ENCODE data around the gene ESM1. TPM values are rescaled to one million over a fixed set of nuclear protein-coding genes. Genes with fewer than 3 reads are reported as not detected.

The ESM1 gene
- total and polyA plus RNA-seq, 3 experiments from 2014 or later, result 0.20 to 1.7 (median 0.37) TPM

DNA sequence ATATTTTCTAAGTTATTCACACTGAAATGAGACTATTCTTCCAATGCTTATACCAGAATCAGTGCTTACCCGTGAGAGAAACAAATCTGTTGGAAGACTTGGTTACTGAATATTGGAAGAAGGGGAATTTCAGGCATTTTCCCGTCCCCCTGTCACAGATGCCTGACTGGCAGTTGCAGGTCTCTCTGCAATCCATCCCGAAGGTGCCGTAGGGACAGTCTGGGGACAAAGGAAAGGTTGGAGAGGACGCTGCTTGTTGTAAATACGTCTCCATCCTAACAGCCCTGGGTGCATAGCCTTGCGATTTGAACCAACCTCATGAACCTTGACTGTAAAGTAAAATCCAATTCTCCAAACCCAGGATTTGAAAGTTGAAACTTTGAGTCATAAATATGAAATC, 3.5 kb downstream of the ESM1 start:
- Mint-ChIP-seq H3K36me3 (peaks cover 0 to 4% (median 0%) of the 10 kb centered on the region in 3 donors), H3K4me1 (peaks cover 32 to 59% (median 43%) of the 10 kb centered on the region in 3 donors), H3K27ac (no peak overlapping the region), H3K27me3 (no peaks in the 10 kb centered on the region), H3K4me3 (no peak overlapping the region), H3K9me3 (no peaks in the 10 kb centered on the region)
- no peaks in the 10 kb centered on the region for H3K9me3 ChIP-seq (ENCODE audit: low read length)
- H3K4me1 ChIP-seq (ENCODE audit: insufficient read depth, low read length), result peaks cover 7% of the 10 kb centered on the region
- ChIA-PET CTCF (no interaction called here), POLR2A (no interaction called here)
- H3K4me3 ChIP-seq (ENCODE audit: low read length), result no peak overlapping the region
- no peak overlapping the region for H3K27ac ChIP-seq (ENCODE audit: low read depth, low read length)
- DNase-seq, result no peak
- H3K36me3 ChIP-seq (ENCODE audit: insufficient read depth, low read length), result no peaks in the 10 kb centered on the region
- H3K27me3 ChIP-seq (ENCODE audit: insufficient read depth, low read length, poor library complexity, severe bottlenecking), result no peaks in the 10 kb centered on the region

DNA sequence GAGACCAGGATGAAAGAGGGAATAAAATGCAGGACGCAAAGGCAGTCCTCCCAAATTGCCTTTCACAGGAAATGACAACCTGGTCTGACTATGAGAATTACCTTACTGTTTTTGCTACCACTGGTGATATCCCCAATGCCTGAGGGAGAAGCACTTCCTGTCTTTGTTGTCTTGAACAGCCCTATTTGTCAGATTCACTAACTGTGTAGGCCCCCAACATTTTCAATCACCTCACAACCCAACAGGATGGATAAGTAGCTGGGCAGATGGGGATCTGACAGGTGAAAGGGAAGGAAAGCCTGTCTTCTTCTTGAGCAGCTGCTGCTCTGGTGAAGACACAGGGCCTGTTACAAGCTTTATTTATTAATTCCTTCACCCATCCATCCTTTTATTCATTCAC, 9.7 kb downstream of the ESM1 start:
- no peaks in the 10 kb centered on the region for H3K27me3 ChIP-seq (ENCODE audit: insufficient read depth, low read length, poor library complexity, severe bottlenecking)
- Mint-ChIP-seq H3K9me3 (no peaks in the 10 kb centered on the region), H3K27ac (no peak overlapping the region), H3K27me3 (no peaks in the 10 kb centered on the region), H3K36me3 (peaks cover 0 to 4% (median 0%) of the 10 kb centered on the region in 3 donors), H3K4me3 (no peak overlapping the region), H3K4me1 (peaks cover 8 to 21% (median 19%) of the 10 kb centered on the region in 3 donors)
- no peak overlapping the region for H3K27ac ChIP-seq (ENCODE audit: low read depth, low read length)
- H3K4me3 ChIP-seq (ENCODE audit: low read length), result no peak overlapping the region
- POLR2A ChIA-PET, result interaction anchor here (0.7 kb wide), 1 partner anchor 45 kb away, joined by 4 read pairs; no protein-coding TSS in a partner anchor
- DNase-seq, result no peak
- no peaks in the 10 kb centered on the region for H3K9me3 ChIP-seq (ENCODE audit: low read length)
- no peaks in the 10 kb centered on the region for H3K36me3 ChIP-seq (ENCODE audit: insufficient read depth, low read length)
- CTCF ChIA-PET, result interaction anchor here (2.0 kb wide), 1 partner anchor 31 kb away, joined by 6 read pairs; no protein-coding TSS in a partner anchor
- H3K4me1 ChIP-seq (ENCODE audit: insufficient read depth, low read length), result no peaks in the 10 kb centered on the region

DNA sequence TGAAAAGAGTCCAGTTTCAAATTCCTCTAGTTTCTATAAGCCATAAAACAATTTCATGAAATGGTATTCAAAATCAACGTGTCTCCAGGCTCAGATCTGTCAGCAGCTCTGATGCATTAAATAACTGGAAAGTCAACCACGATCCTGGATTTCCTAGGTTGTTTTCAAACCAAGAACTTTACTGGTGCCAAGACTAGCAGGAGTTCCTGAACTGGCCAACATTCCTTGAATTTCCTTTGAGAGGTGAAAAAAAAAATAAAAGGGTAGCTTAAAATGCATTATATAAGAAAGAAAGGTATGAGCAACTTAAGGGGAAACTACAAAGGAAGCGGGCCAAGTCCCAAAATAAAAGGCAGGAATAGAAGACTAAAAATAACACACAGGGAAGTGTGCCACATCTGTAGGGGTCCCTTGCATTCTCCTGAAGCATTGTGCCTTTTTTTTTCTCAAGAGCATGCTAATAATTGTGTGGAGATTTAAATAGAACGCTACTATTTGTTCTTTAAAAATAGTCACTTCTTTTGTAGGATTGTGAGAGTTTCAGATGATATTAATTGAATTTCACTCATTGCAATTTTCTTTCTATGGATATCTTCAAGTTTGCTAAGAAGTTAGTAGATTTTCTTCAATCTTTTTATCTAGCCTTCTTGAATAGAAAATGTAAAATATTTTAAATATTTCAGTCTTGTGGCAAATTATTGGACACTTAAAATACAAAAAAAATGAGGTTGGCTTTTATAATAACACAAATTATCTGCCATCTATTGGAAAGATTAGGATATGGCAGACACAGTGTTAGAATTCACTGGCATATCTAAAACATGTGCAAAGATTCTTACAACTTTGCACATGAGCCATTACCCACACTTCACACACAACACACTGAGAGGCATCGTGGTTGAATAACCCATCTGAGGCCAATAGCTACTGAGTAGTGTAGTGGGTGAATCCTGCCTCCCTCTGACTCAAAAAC, 15.3 kb downstream of the ESM1 start:
- Mint-ChIP-seq H3K36me3 (no peaks in the 10 kb centered on the region), H3K4me1 (peaks cover 0 to 2% (median 0%) of the 10 kb centered on the region in 3 donors), H3K9me3 (no peaks in the 10 kb centered on the region), H3K27ac (no peak overlapping the region), H3K4me3 (no peak overlapping the region), H3K27me3 (no peaks in the 10 kb centered on the region)
- Histone ChIP-seq H3K27ac (ENCODE audit: low read depth, low read length) (no peak overlapping the region), H3K4me3 (ENCODE audit: low read length) (no peak overlapping the region), H3K36me3 (ENCODE audit: insufficient read depth, low read length) (no peaks in the 10 kb centered on the region), H3K9me3 (ENCODE audit: low read length) (no peaks in the 10 kb centered on the region), H3K27me3 (ENCODE audit: insufficient read depth, low read length, poor library complexity, severe bottlenecking) (no peaks in the 10 kb centered on the region), H3K4me1 (ENCODE audit: insufficient read depth, low read length) (no peaks in the 10 kb centered on the region)
- CTCF ChIA-PET, result interaction anchor here (0.7 to 1.1 kb wide), 2 partner anchors 9 to 13 kb away, joined by 3 read pairs; no protein-coding TSS in a partner anchor
- no peak for DNase-seq
- POLR2A ChIA-PET, result no interaction called here

DNA sequence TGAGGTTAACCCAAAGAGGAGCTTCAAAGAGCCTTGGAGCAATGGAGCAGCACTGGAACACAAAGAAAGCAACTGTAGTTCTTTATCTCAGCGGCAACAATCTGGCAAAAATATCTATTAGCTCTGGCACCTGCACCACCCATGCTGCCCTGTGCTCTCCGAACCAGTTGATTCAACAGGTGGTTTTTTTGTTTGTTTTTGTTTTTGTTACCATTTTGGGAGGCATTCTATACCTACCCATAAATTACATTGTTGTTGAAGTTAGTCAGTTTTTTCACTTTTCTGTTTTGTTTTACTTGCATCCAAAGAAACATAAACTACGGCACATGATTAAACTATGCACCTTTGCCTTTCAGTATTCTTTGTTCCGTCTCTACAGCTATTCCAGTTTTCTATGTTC, 16.2 kb downstream of the ESM1 start:
- no peak overlapping the region for H3K4me3 Mint-ChIP-seq
- H3K27me3 Mint-ChIP-seq, result no peaks in the 10 kb centered on the region
- H3K9me3 Mint-ChIP-seq, result no peaks in the 10 kb centered on the region
- no peak for DNase-seq
- POLR2A ChIA-PET, result no interaction called here
- H3K4me1 Mint-ChIP-seq, result peaks cover 7 to 8% (median 8%) of the 10 kb centered on the region in 3 donors
- Histone ChIP-seq H3K9me3 (ENCODE audit: low read length) (no peaks in the 10 kb centered on the region), H3K27me3 (ENCODE audit: insufficient read depth, low read length, poor library complexity, severe bottlenecking) (no peaks in the 10 kb centered on the region), H3K27ac (ENCODE audit: low read depth, low read length) (no peak overlapping the region), H3K4me1 (ENCODE audit: insufficient read depth, low read length) (no peaks in the 10 kb centered on the region), H3K4me3 (ENCODE audit: low read length) (no peak overlapping the region), H3K36me3 (ENCODE audit: insufficient read depth, low read length) (no peaks in the 10 kb centered on the region)
- H3K27ac Mint-ChIP-seq, result no peak overlapping the region
- H3K36me3 Mint-ChIP-seq, result peaks cover 0 to 7% (median 0%) of the 10 kb centered on the region in 3 donors
- CTCF ChIA-PET, result interaction anchor here (0.7 to 1.1 kb wide), 3 partner anchors 8 to 25 kb away, joined by 3 read pairs; no protein-coding TSS in a partner anchor

DNA sequence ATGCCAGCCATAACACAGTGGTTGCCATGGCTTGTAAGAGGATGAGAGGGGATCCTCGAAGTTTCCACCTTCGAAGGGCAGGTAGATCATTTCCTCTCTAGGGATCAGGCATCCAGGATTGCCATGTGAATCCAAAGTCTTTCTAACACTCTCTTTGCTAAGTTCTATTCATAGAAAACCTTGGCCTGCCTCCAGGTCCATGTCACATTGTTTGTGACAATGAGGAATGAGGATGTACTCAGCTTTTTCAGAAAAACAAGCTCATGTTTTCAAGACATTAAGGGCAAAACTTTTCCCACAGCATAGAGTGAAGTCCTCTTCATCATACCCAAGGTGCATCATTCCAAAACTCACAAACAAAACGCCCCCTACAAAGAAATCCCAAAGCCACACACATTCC, 19.6 kb downstream of the ESM1 start:
- peaks cover 8 to 10% (median 9%) of the 10 kb centered on the region in 3 donors for H3K4me1 Mint-ChIP-seq

DNA sequence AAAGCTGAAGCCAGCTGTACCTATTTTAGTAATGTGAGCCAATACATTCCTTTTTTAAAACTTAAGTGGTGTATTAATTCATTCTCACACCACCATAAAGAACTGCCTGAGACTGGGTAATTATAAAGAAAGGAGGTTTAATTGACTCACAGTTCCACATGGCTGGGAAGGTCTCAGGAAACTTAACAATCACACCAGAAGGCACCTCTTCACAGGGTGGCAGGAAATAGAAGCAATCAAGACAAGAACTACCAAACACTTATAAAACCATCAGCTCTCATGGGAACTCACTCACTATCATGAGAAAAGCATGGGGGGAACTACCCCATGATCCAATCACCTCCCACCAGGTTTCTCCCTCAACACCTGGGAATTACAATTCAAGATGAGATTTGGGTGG, 21.0 kb downstream of the ESM1 start:
- DNase-seq, result no peak
- Histone ChIP-seq H3K4me1 (ENCODE audit: insufficient read depth, low read length) (no peaks in the 10 kb centered on the region), H3K27ac (ENCODE audit: low read depth, low read length) (no peak overlapping the region), H3K27me3 (ENCODE audit: insufficient read depth, low read length, poor library complexity, severe bottlenecking) (no peaks in the 10 kb centered on the region), H3K36me3 (ENCODE audit: insufficient read depth, low read length) (no peaks in the 10 kb centered on the region), H3K9me3 (ENCODE audit: low read length) (no peaks in the 10 kb centered on the region), H3K4me3 (ENCODE audit: low read length) (no peak overlapping the region)
- CTCF ChIA-PET, result interaction anchor here (1.8 to 2.6 kb wide), 2 partner anchors 20 to 58 kb away, joined by 4 to 15 read pairs; no protein-coding TSS in a partner anchor
- Mint-ChIP-seq H3K4me3 (no peak overlapping the region), H3K36me3 (peaks cover 0 to 20% (median 0%) of the 10 kb centered on the region in 3 donors), H3K27me3 (no peaks in the 10 kb centered on the region), H3K9me3 (no peaks in the 10 kb centered on the region), H3K4me1 (peaks cover 8 to 10% (median 8%) of the 10 kb centered on the region in 3 donors), H3K27ac (peak overlapping the region in 2 of 8 donors; percentile 7 to 20)
- POLR2A ChIA-PET, result interaction anchor here (0.6 kb wide), 1 partner anchor 38 kb away, joined by 4 read pairs; no protein-coding TSS in a partner anchor

More for the DNA sequence above, 19.6 kb downstream of the ESM1 start:
- Mint-ChIP-seq H3K36me3 (peaks cover 0 to 15% (median 0%) of the 10 kb centered on the region in 3 donors), H3K9me3 (no peaks in the 10 kb centered on the region), H3K27ac (no peak overlapping the region), H3K4me3 (no peak overlapping the region), H3K27me3 (no peaks in the 10 kb centered on the region)
- Histone ChIP-seq H3K4me1 (ENCODE audit: insufficient read depth, low read length) (no peaks in the 10 kb centered on the region), H3K27me3 (ENCODE audit: insufficient read depth, low read length, poor library complexity, severe bottlenecking) (no peaks in the 10 kb centered on the region), H3K36me3 (ENCODE audit: insufficient read depth, low read length) (no peaks in the 10 kb centered on the region), H3K4me3 (ENCODE audit: low read length) (no peak overlapping the region), H3K27ac (ENCODE audit: low read depth, low read length) (no peak overlapping the region), H3K9me3 (ENCODE audit: low read length) (no peaks in the 10 kb centered on the region)
- ChIA-PET CTCF (interaction anchor here (0.5 to 2.6 kb wide), 2 partner anchors 22 to 971 kb away, joined by 3 to 15 read pairs; no protein-coding TSS in a partner anchor), POLR2A (no interaction called here)
- no peak for DNase-seq

DNA sequence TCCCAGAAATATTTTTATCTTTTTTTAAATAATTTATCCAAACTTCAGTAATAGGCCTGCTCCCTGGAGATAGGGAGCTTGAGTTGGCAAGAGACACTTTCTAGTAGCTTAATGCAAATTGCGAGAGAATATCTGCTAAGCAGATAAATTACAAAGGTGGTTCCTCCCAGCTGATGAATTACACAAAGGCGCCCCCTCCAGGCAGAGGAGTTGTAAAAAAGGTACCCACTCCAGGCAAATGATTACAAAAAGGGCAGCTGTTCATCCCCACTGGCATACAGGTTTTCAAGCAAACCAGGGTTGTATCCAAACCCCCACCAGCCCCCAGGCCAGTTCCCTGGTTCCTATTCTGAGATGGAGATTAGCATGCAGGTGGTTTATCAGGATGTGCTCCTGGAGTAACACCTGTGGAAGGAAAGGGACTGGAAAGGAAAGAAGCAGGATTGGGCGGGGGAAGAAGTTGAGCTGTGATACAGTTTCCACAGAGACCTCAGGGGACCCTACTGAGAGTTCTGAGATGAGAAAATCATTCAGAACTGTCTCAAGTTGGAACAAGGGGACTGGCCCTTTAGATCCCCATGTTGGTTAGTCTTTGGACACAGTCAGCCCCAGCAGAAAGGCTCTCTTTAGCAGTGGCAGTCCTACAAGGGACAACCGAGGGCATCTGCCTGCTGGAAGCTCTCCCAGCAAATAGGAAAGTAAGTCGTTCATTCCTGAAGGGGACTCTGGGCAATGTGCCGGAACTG, 25.5 kb downstream of the ESM1 start:
- ChIA-PET POLR2A (no interaction called here), CTCF (interaction anchor here (0.9 to 7.7 kb wide), 6 partner anchors 16 to 200 kb away, joined by 3 to 34 read pairs (median 3); partner anchors contain the start of genes ESM1 and GPX8)
- Mint-ChIP-seq H3K9me3 (peaks cover 0 to 2% (median 0%) of the 10 kb centered on the region in 5 donors), H3K4me3 (no peak overlapping the region), H3K4me1 (peaks cover 7 to 13% (median 10%) of the 10 kb centered on the region in 3 donors), H3K36me3 (peaks cover 0 to 28% (median 0%) of the 10 kb centered on the region in 3 donors), H3K27ac (no peak overlapping the region), H3K27me3 (no peaks in the 10 kb centered on the region)
- no peaks in the 10 kb centered on the region for H3K27me3 ChIP-seq (ENCODE audit: insufficient read depth, low read length, poor library complexity, severe bottlenecking)
- no peak overlapping the region for H3K27ac ChIP-seq (ENCODE audit: low read depth, low read length)
- no peaks in the 10 kb centered on the region for H3K4me1 ChIP-seq (ENCODE audit: insufficient read depth, low read length)
- no peak for DNase-seq
- H3K9me3 ChIP-seq (ENCODE audit: low read length), result no peaks in the 10 kb centered on the region
- H3K4me3 ChIP-seq (ENCODE audit: low read length), result no peak overlapping the region
- no peaks in the 10 kb centered on the region for H3K36me3 ChIP-seq (ENCODE audit: insufficient read depth, low read length)

All from CD8-positive, alpha-beta memory T cell (primary cell).